Astrocyte of the spinal cord (primary cell): ENCODE measurements around the gene SECISBP2L.

Experiments
- DNase-seq: peaks from one replicate; pipeline ENCODE4 v3.0.0; 2011; ENCODE audit warnings: low read depth, low spot score
- H3K4me3 ChIP-seq: 2 replicates; pipeline ENCODE4 v1.5.1; 2011; ENCODE audit warnings: low read depth, mild to moderate bottlenecking, low read length, moderate library complexity
- CTCF ChIP-seq: IDR thresholded peaks from 2 replicates; pipeline ENCODE4 v1.5.1; 2012; ENCODE audit warnings: low read depth, mild to moderate bottlenecking, low read length, inconsistent platforms
- in situ Hi-C: cut with HindIII; loops from 2 replicates; pipeline ENCODE4 v1.10.0; 2017; ENCODE audit warnings: low sequenced_read_pairs

SECISBP2L gene

GRCh38 chr15:49044766-49045606 lies 1.3 kb downstream of the SECISBP2L start:
- in situ Hi-C loops, result no loop called here
- H3K4me3 ChIP-seq, result peak overlapping the region; percentile 74
- TF ChIP-seq CTCF, result no peak
- peak; percentile 32 for DNase-seq

GRCh38 chr15:49044002-49044401 lies 2.2 kb downstream of the SECISBP2L start:
- H3K4me3 ChIP-seq, result no peak overlapping the region
- in situ Hi-C loops, result no loop called here
- TF ChIP-seq CTCF, result no peak
- no peak for DNase-seq

- TF ChIP-seq CTCF, result no peak
- DNase-seq, result no peak
- no peak overlapping the region for H3K4me3 ChIP-seq
- in situ Hi-C loops, result no loop called here
Measured at GRCh38 chr15:49042165-49042564, 4.1 kb downstream of the SECISBP2L start.

GRCh38 chr15:49041426-49041825 lies 4.8 kb downstream of the SECISBP2L start:
- in situ Hi-C loops, result no loop called here
- DNase-seq, result no peak
- no peak overlapping the region for H3K4me3 ChIP-seq
- TF ChIP-seq CTCF, result no peak

- no peak overlapping the region for H3K4me3 ChIP-seq
- no peak for DNase-seq
- in situ Hi-C loops, result no loop called here
- no peak for TF ChIP-seq CTCF
Measured at GRCh38 chr15:49040151-49040550, 6.1 kb downstream of the SECISBP2L start.

GRCh38 chr15:49038382-49038781 lies 7.9 kb downstream of the SECISBP2L start:
- no peak overlapping the region for H3K4me3 ChIP-seq
- peak; percentile 17 for DNase-seq
- TF ChIP-seq CTCF, result no peak
- in situ Hi-C loops, result no loop called here
